K562 (cell line): Measurements from ENCODE around the gene HPSE2. TPM values are rescaled to one million over a fixed set of nuclear protein-coding genes. Genes with fewer than 3 reads are reported as not detected.

ENCODE experiments used
- ATAC-seq: fragments of 200-7000 bp; cut with Tn5 transposase; 3 replicates; pipeline ENCODE4 v1.9.1; 2020; ENCODE audit warnings: moderate library complexity
- BruUV-seq: library from RNA; stranded (reverse); fragments of 400-500 nt; replicated peaks from 2 replicates; lab custom pipeline; 2021; lab: Mats Ljungman, UMichigan
- CTCF ChIA-PET: fragments of 300-600 bp; formaldehyde crosslinking; extraction: SDS; loops from one replicate; lab custom pipeline; 2021; ENCODE audit warnings: low intra/inter-chr PET ratio; lab: Yijun Ruan, JAX
- POLR2A ChIA-PET: fragments of 300-600, 350-650 bp; sonication (Branson Sonifier 250); formaldehyde crosslinking; extraction: SDS; loops from one replicate; lab custom pipeline; 2021; ENCODE audit warnings: antibody characterized with exemption, inconsistent platforms; lab: Yijun Ruan, JAX
- DNase-seq, 4 experiments: peaks; one replicate each; pipeline versions ENCODE4 v3.0.0 to v3.0.0-alpha.2; 2011 to 2018; ENCODE audit warnings: low spot score in 3 of 4, mixed read lengths in 3 of 4; ENCODE audit errors: extremely low read depth in 1 of 4
- FAIRE-seq: peaks from 2 replicates; lab custom pipeline; 2011; peaks lifted over from hg19 to GRCh38; lab: Jason Lieb, UNC
- H2AFZ ChIP-seq: 2 replicates; pipeline ENCODE4 v1.6.0; 2011; ENCODE audit warnings: low read depth, low read length, control low read depth, inconsistent platforms
- H3K27ac ChIP-seq: fragments of 200-600 bp; 3 replicates; pipeline ENCODE4 v1.8.0; 2011; ENCODE audit warnings: low read depth, mild to moderate bottlenecking, control low read depth, inconsistent platforms, low read length, moderate library complexity, mixed read lengths; ENCODE audit errors: extremely low read depth
- H3K27me3 ChIP-seq, 2 experiments: fragments of 300-600 bp in 1 of 2; 2 replicates in 1 of 2; 3 replicates in 1 of 2; pipeline versions ENCODE4 v1.6.0 to v1.8.0; 2011; ENCODE audit warnings: inconsistent platforms in 2 of 2, low read length in 2 of 2, mild to moderate bottlenecking in 1 of 2, mixed read lengths in 1 of 2, moderate library complexity in 1 of 2; ENCODE audit not compliant: control insufficient read depth in 2 of 2, insufficient read depth in 2 of 2
- H3K36me3 ChIP-seq: fragments of 300-600 bp; 3 replicates; pipeline ENCODE4 v1.8.0; 2011; ENCODE audit warnings: mild to moderate bottlenecking, low read length, inconsistent platforms; ENCODE audit not compliant: control insufficient read depth, insufficient read depth
- H3K4me1 ChIP-seq, 2 experiments: fragments of 200-600 bp in 1 of 2; replicated peaks in 1 of 2; 2 replicates in 1 of 2; 3 replicates in 1 of 2; pipeline versions ENCODE4 v1.5.1 to v1.8.0; 2011; ENCODE audit warnings: inconsistent platforms in 2 of 2, low read length in 2 of 2, mild to moderate bottlenecking in 1 of 2, mixed read lengths in 1 of 2, moderate library complexity in 1 of 2; ENCODE audit not compliant: control insufficient read depth in 2 of 2, insufficient read depth in 2 of 2
- H3K4me2 ChIP-seq: 2 replicates; pipeline ENCODE4 v1.6.1; 2011; ENCODE audit warnings: low read length, control low read depth, inconsistent platforms, mixed read lengths; ENCODE audit not compliant: insufficient read depth
- H3K4me3 ChIP-seq: fragments of 200-600 bp; sonication (generic), shearing (Covaris generic); 2 replicates; pipeline ENCODE4 v1.5.1; 2016; ENCODE audit warnings: control low read depth, inconsistent platforms
- H3K79me2 ChIP-seq: fragments of 200-600 bp; 3 replicates; pipeline ENCODE4 v1.8.0; 2011; ENCODE audit warnings: low read length, inconsistent platforms; ENCODE audit not compliant: control insufficient read depth, insufficient read depth
- H3K9ac ChIP-seq, 2 experiments: 2 replicates each; pipeline versions ENCODE4 v1.6.0 to v1.6.1; 2011; ENCODE audit warnings: low read depth in 2 of 2, low read length in 2 of 2, control low read depth in 1 of 2, inconsistent platforms in 1 of 2, mild to moderate bottlenecking in 1 of 2, mixed read lengths in 1 of 2; ENCODE audit not compliant: insufficient read depth in 1 of 2
- H3K9me1 ChIP-seq: one replicate; pipeline ENCODE4 v1.6.0; 2011; ENCODE audit warnings: inconsistent platforms, mild to moderate bottlenecking, low read length, moderate library complexity; ENCODE audit not compliant: control insufficient read depth, insufficient read depth
- H3K9me3 ChIP-seq: replicated peaks from 2 replicates; pipeline ENCODE4 v1.5.1; 2011; ENCODE audit warnings: low read depth, low read length, inconsistent platforms; ENCODE audit not compliant: control insufficient read depth, insufficient read depth
- H4K20me1 ChIP-seq: replicated peaks from 2 replicates; pipeline ENCODE4 v1.6.1; 2011; ENCODE audit warnings: low read length, inconsistent platforms, mixed read lengths; ENCODE audit not compliant: control insufficient read depth, insufficient read depth
- EZH2 ChIP-seq: IDR thresholded peaks from 2 replicates; pipeline ENCODE4 v1.6.1; 2012; ENCODE audit warnings: low read depth, mild to moderate bottlenecking, inconsistent platforms, low read length, borderline replicate concordance
- KDM5B ChIP-seq: fragments of 200-600 bp; sonication (generic); IDR thresholded peaks from 2 replicates; pipeline ENCODE4 v1.6.1; 2012; ENCODE audit warnings: low read depth, mild to moderate bottlenecking, moderate library complexity, low read length, control low read depth, inconsistent platforms; ENCODE audit not compliant: insufficient replicate concordance
- NCOA4 ChIP-seq: fragments of 450-650 bp; IDR thresholded peaks from 2 replicates; pipeline ENCODE4 v1.6.1; 2018; ENCODE audit warnings: mild to moderate bottlenecking; ENCODE audit not compliant: partially characterized antibody
- NUFIP1 ChIP-seq: fragments of 450-650 bp; IDR thresholded peaks from 2 replicates; pipeline ENCODE4 v1.6.1; 2018; ENCODE audit not compliant: partially characterized antibody
- RAD21 ChIP-seq, 2 experiments: fragments of 250-450 bp in 1 of 2; fragments of 450-650 bp in 1 of 2; sonication (Bioruptor Pico) in 1 of 2; formaldehyde crosslinking in 1 of 2; IDR thresholded peaks in 1 of 2; conservative IDR thresholded peaks in 1 of 2; 2 replicates each; pipeline versions ENCODE4 v1.4.0 to v1.8.0; 2020 to 2022; ENCODE audit warnings: mild to moderate bottlenecking in 2 of 2, moderate library complexity in 1 of 2
- RBM14 ChIP-seq: fragments of 200-400 bp; formaldehyde crosslinking; IDR thresholded peaks from 2 replicates; pipeline ENCODE4 v1.6.1; 2018; ENCODE audit warnings: low read depth, mild to moderate bottlenecking, low read length, moderate library complexity, borderline replicate concordance; ENCODE audit not compliant: insufficient read depth
- STAT5B ChIP-seq: fragments of 250-450 bp; sonication (Bioruptor Pico); IDR thresholded peaks from 2 replicates; pipeline ENCODE4 v1.8.0; 2021; ENCODE audit warnings: mild to moderate bottlenecking, inconsistent platforms
- ZNF253 ChIP-seq: fragments of 250-450 bp; sonication (Bioruptor Pico); conservative IDR thresholded peaks from 2 replicates; pipeline ENCODE4 v1.6.1; 2021; ENCODE audit warnings: mild to moderate bottlenecking
- WGBS: fragments of 100-300 bp; shearing (Covaris generic); methylation state at CpG from one replicate; pipeline ENCODE4 v1.1.6; 2016; ENCODE audit warnings: low coverage, mixed read lengths; ENCODE audit not compliant: insufficient coverage; ENCODE audit errors: missing lambda C conversion rate; 5-methylcytosine and 5-hydroxymethylcytosine counted together
- in situ Hi-C: fragments of 300-500 bp; cut with MboI; formaldehyde crosslinking; loops from 4 replicates; pipeline ENCODE4 v1.15.0; 2018; ENCODE audit warnings: inconsistent platforms, mixed read lengths
- intact Hi-C: fragments of 100-400 bp; cut with micrococcal nuclease; formaldehyde crosslinking; loops from 2 replicates; pipeline ENCODE4 v1.14.2; 2022
- polyA plus RNA-seq, 8 experiments: library from polyadenylated mRNA; depleted of rRNA in 4 of 8; stranded (reverse) in 5 of 8; unstranded in 3 of 8; fragments of >200 nt; fragmentation: Nextera tagmentation in 2 of 8; fragmentation: Illumina TruSeq in 1 of 8; extraction: Ambion mirVana in 2 of 8; extraction: Trizol in 1 of 8; gene quantifications; 2 replicates each; pipeline versions ENCODE4 v1.2.1 to v1.2.3, GENCODE V29; 2011 to 2014; ENCODE audit warnings: inconsistent platforms in 1 of 8, missing spikeins in 1 of 8
- total RNA-seq, 7 experiments: library from RNA; depleted of rRNA in 6 of 7; stranded (reverse); fragments of >200 nt in 6 of 7; fragmentation: Illumina TruSeq in 2 of 7; extraction: Trizol in 2 of 7; gene quantifications; 2 replicates each; pipeline versions ENCODE4 v1.2.1 to v1.2.3, GENCODE V29; 2011 to 2021; ENCODE audit warnings: low replicate concordance in 1 of 7
- TF ChIP-seq, protein P1 (sequence below): fragments of 250-450 bp; sonication (Bioruptor Pico); IDR thresholded peaks from 2 replicates; pipeline ENCODE4 v1.8.0; 2022; ENCODE audit warnings: inconsistent platforms
- TF ChIP-seq, protein P2 (sequence below): sonication (generic); formaldehyde crosslinking; IDR thresholded peaks from 2 replicates; pipeline ENCODE4 v1.4.0; 2020; ENCODE audit warnings: mild to moderate bottlenecking, missing genetic modification reagents

Gene HPSE2
- total and polyA plus RNA-seq, 9 of the 15 experiments (the other 6 are each of a cell fraction or from before 2014, with no cell fraction given) = 0.03 to 0.10 (median 0.04) TPM; not detected in 2

DNA sequence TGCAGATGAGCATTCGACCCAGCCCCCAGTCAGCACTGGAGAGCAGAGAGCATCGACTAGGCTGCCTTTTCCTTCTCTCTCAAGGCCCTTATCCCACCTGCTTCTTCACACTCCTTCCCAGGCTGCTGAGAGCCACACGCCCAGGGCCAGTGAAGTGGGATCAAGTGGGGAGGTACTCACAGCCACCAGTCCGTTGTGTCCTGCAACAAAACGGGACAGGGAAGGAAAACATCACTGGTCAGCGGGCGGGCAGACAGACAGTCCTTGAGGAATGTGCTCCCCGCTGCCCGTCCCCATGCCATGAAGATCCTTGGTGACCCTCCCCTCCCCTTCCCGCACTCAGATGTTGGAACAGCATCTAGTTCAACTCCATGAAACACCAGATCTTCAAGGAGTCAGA is 824.9 kb downstream of the HPSE2 start:
- no peak overlapping the region for H3K4me3 ChIP-seq
- H3K9me1 ChIP-seq = no peaks in the 10 kb centered on the region
- in situ Hi-C loops = no loop called here
- DNase-seq = no peak
- H4K20me1 ChIP-seq = no peaks in the 10 kb centered on the region
- no TSS peak for BruUV-seq
- H3K4me1 ChIP-seq = peaks cover 8 to 16% of the 10 kb centered on the region in 2 experiments; a peak in 4 of 5 replicates
- no peaks in the 10 kb centered on the region for H3K9me3 ChIP-seq
- H3K27ac ChIP-seq = no peak overlapping the region
- no peak overlapping the region for H3K4me2 ChIP-seq
- no peaks in the 10 kb centered on the region for H3K36me3 ChIP-seq
- FAIRE-seq = no peak
- H3K9ac ChIP-seq = no peak overlapping the region; a peak in 1 of 4 replicates
- CTCF ChIA-PET = no interaction called here
- no peaks in the 10 kb centered on the region for H3K79me2 ChIP-seq
- POLR2A ChIA-PET = interaction anchor here (0.6 kb wide), 1 partner anchor 35 kb away, joined by 3 read pairs; no protein-coding TSS in a partner anchor
- TF ChIP-seq NUFIP1 (no peak), ZNF253 (no peak)
- TF ChIP-seq, all 486 proteins: peak for 0
- Histone ChIP-seq H3K27me3 (no peaks in the 10 kb centered on the region; a peak in 1 of 5 replicates), H2AFZ (no peak overlapping the region)
- intact Hi-C loops = no loop called here
- 24% methylated on average over 3 of the region's 10 CpGs for WGBS
- ATAC-seq = no peak

DNA sequence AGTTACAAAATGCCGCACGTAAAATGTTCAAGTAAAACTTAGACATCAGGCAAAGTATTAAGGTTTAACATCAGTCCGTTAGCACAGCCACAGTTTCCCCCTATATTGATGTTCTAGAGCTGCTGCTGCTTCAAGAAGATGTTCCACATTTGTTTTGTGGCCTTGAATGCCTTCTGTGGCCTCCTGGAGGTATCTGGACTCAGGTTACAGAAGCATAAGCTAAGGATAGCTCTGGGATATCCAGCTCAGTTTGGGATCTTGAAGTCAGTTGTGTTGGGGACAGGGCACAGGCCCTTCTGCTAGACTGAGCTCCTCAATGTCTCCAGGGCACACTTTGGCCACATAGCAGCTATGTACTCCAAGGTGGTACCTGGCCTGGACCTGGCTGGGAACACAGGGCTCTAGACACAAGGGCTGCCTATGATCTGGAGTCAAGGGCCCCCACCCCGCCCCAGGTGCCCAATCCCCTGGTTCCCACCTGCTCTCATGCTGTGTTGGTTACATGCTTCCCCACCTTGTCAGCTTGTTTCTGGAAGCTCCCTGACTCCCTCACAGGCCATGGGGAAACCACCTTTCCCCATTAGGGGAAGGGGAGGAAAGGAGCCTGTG is 825.4 kb downstream of the HPSE2 start:
- Histone ChIP-seq H3K9ac (peak overlapping the region in 1 of 2 experiments; percentile 5; a peak in 1 of 4 replicates), H3K4me1 (peaks cover 5 to 12% of the 10 kb centered on the region in 2 experiments; a peak in 4 of 5 replicates), H3K27me3 (no peaks in the 10 kb centered on the region; a peak in 1 of 5 replicates), H3K79me2 (no peaks in the 10 kb centered on the region), H3K27ac (no peak overlapping the region), H3K4me3 (no peak overlapping the region), H3K9me1 (no peaks in the 10 kb centered on the region), H3K36me3 (no peaks in the 10 kb centered on the region), H2AFZ (no peak overlapping the region), H3K4me2 (no peak overlapping the region), H3K9me3 (no peaks in the 10 kb centered on the region), H4K20me1 (no peaks in the 10 kb centered on the region)
- no peak for FAIRE-seq
- WGBS = 48% methylated on average over 4 of the region's 4 CpGs
- in situ Hi-C loops (no loop called here), intact Hi-C loops (no loop called here)
- no peak for DNase-seq
- ATAC-seq = no peak
- ChIA-PET CTCF (no interaction called here), POLR2A (interaction anchor here (0.7 kb wide), 1 partner anchor 244 kb away, joined by 3 read pairs; no protein-coding TSS in a partner anchor)
- TF ChIP-seq NCOA4 (no peak), STAT5B (CRISPR knock-in tag) (no peak), KDM5B (no peak), RAD21 (CRISPR knock-in tag; conservative IDR thresholded peaks at IDR 0.05 in 1 of 2, IDR thresholded peaks at IDR 0.05 in 1 of 2) (no peak), EZH2 (no peak), RBM14 (no peak)
- TF ChIP-seq, protein P1, sequence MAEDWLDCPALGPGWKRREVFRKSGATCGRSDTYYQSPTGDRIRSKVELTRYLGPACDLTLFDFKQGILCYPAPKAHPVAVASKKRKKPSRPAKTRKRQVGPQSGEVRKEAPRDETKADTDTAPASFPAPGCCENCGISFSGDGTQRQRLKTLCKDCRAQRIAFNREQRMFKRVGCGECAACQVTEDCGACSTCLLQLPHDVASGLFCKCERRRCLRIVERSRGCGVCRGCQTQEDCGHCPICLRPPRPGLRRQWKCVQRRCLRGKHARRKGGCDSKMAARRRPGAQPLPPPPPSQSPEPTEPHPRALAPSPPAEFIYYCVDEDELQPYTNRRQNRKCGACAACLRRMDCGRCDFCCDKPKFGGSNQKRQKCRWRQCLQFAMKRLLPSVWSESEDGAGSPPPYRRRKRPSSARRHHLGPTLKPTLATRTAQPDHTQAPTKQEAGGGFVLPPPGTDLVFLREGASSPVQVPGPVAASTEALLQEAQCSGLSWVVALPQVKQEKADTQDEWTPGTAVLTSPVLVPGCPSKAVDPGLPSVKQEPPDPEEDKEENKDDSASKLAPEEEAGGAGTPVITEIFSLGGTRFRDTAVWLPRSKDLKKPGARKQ (CRISPR knock-in tag) = no peak
- TF ChIP-seq, protein P2, sequence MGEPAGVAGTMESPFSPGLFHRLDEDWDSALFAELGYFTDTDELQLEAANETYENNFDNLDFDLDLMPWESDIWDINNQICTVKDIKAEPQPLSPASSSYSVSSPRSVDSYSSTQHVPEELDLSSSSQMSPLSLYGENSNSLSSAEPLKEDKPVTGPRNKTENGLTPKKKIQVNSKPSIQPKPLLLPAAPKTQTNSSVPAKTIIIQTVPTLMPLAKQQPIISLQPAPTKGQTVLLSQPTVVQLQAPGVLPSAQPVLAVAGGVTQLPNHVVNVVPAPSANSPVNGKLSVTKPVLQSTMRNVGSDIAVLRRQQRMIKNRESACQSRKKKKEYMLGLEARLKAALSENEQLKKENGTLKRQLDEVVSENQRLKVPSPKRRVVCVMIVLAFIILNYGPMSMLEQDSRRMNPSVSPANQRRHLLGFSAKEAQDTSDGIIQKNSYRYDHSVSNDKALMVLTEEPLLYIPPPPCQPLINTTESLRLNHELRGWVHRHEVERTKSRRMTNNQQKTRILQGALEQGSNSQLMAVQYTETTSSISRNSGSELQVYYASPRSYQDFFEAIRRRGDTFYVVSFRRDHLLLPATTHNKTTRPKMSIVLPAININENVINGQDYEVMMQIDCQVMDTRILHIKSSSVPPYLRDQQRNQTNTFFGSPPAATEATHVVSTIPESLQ (CRISPR knock-in tag) = no peak
- BruUV-seq = no TSS peak
